HepG2 (cell line): Measurements from ENCODE around the gene NCOA5. TPM values are rescaled to one million over a fixed set of nuclear protein-coding genes. Genes with fewer than 3 reads are reported as not detected.

ENCODE experiments used
- CAMTA2 ChIP-seq: sonication (generic); formaldehyde crosslinking; IDR thresholded peaks from 2 replicates; pipeline ENCODE4 v1.4.0; 2020; ENCODE audit warnings: mild to moderate bottlenecking, missing genetic modification reagents, borderline replicate concordance
- CBFB ChIP-seq: sonication (generic); formaldehyde crosslinking; IDR thresholded peaks from 2 replicates; pipeline ENCODE4 v1.4.0; 2020; ENCODE audit warnings: missing genetic modification reagents
- EED ChIP-seq: sonication (generic); formaldehyde crosslinking; IDR thresholded peaks from 2 replicates; pipeline ENCODE4 v1.5.0; 2020; ENCODE audit warnings: mild to moderate bottlenecking, missing genetic modification reagents
- ETV5 ChIP-seq: IDR thresholded peaks from 2 replicates; pipeline ENCODE4 v1.6.1; 2018; ENCODE audit warnings: missing biosample characterization, missing genetic modification reagents, inconsistent platforms, borderline replicate concordance
- FOSL2 ChIP-seq: sonication (generic); formaldehyde crosslinking; IDR thresholded peaks from 2 replicates; pipeline ENCODE4 v1.4.0; 2020; ENCODE audit warnings: missing genetic modification reagents
- KDM5B ChIP-seq: sonication (generic); formaldehyde crosslinking; IDR thresholded peaks from 2 replicates; pipeline ENCODE4 v1.4.0; 2020; ENCODE audit warnings: missing genetic modification reagents, mild to moderate bottlenecking, borderline replicate concordance
- MXD4 ChIP-seq: IDR thresholded peaks from 2 replicates; pipeline ENCODE4 v1.6.1; 2016; ENCODE audit warnings: mild to moderate bottlenecking, missing biosample characterization, missing genetic modification reagents
- PITX1 ChIP-seq: sonication (generic); formaldehyde crosslinking; IDR thresholded peaks from 2 replicates; pipeline ENCODE4 v1.5.1; 2020; ENCODE audit warnings: mild to moderate bottlenecking, missing genetic modification reagents
- SRSF1 ChIP-seq: fragments of 200-400 bp; formaldehyde crosslinking; optimal IDR thresholded peaks from 2 replicates; pipeline ENCODE3; 2017; ENCODE audit warnings: mild to moderate bottlenecking, low read depth, low read length, moderate library complexity
- WIZ ChIP-seq: sonication (generic); formaldehyde crosslinking; IDR thresholded peaks from 2 replicates; pipeline ENCODE4 v1.5.1; 2020; ENCODE audit warnings: mild to moderate bottlenecking, missing genetic modification reagents
- ZMYM3 ChIP-seq: sonication (generic); formaldehyde crosslinking; IDR thresholded peaks from 2 replicates; pipeline ENCODE4 v1.5.1; 2020; ENCODE audit warnings: mild to moderate bottlenecking, missing genetic modification reagents
- ZNF143 ChIP-seq: sonication (generic); formaldehyde crosslinking; IDR thresholded peaks from 2 replicates; pipeline ENCODE4 v1.4.0; 2020; ENCODE audit warnings: missing genetic modification reagents
- ZNF333 ChIP-seq: sonication (generic); formaldehyde crosslinking; IDR thresholded peaks from 2 replicates; pipeline ENCODE4 v1.4.0; 2020; ENCODE audit warnings: mild to moderate bottlenecking, missing genetic modification reagents, borderline replicate concordance
- ZNF44 ChIP-seq: sonication (generic); formaldehyde crosslinking; IDR thresholded peaks from 2 replicates; pipeline ENCODE4 v1.5.1; 2020; ENCODE audit warnings: mild to moderate bottlenecking, missing genetic modification reagents
- ZNF605 ChIP-seq: sonication (generic); formaldehyde crosslinking; IDR thresholded peaks from 2 replicates; pipeline ENCODE4 v1.8.0; 2022; ENCODE audit warnings: mild to moderate bottlenecking, missing genetic modification reagents
- ZNF629 ChIP-seq: sonication (generic); formaldehyde crosslinking; conservative IDR thresholded peaks from 2 replicates; pipeline ENCODE4 v1.5.0; 2020; ENCODE audit warnings: missing genetic modification reagents
- ZNF652 ChIP-seq: IDR thresholded peaks from 2 replicates; pipeline ENCODE4 v1.6.1; 2016; ENCODE audit warnings: low read depth, borderline replicate concordance
- ZNF782 ChIP-seq: sonication (generic); formaldehyde crosslinking; IDR thresholded peaks from 2 replicates; pipeline ENCODE4 v1.4.0; 2020; ENCODE audit warnings: missing genetic modification reagents, mild to moderate bottlenecking, borderline replicate concordance
- polyA plus RNA-seq, 8 experiments: library from polyadenylated mRNA; depleted of rRNA in 3 of 8; stranded (reverse) in 7 of 8; unstranded in 1 of 8; fragments of >200 nt; fragmentation: Illumina TruSeq in 4 of 8; extraction: Trizol in 4 of 8; gene quantifications; 2 replicates each; pipeline versions ENCODE4 v1.2.1 to v1.2.3, GENCODE V29; 2011 to 2016; ENCODE audit warnings: low read depth in 4 of 8, missing spikeins in 1 of 8, mixed read lengths in 1 of 8; ENCODE audit not compliant: insufficient read depth in 1 of 8
- total RNA-seq, 5 experiments: library from RNA; depleted of rRNA; stranded (reverse); fragments of >200 nt; fragmentation: Illumina TruSeq; extraction: Trizol; gene quantifications; 2 replicates each; pipeline ENCODE4 v1.2.3, GENCODE V29; 2016; ENCODE audit warnings: low read depth in 1 of 5
- TF ChIP-seq, protein P1 (sequence below): sonication (generic); formaldehyde crosslinking; IDR thresholded peaks from 2 replicates; pipeline ENCODE4 v1.4.0; 2020; ENCODE audit warnings: missing genetic modification reagents, borderline replicate concordance
- TF ChIP-seq, protein P2 (sequence below): sonication (generic); formaldehyde crosslinking; IDR thresholded peaks from 2 replicates; pipeline ENCODE4 v1.5.0; 2020; ENCODE audit warnings: mild to moderate bottlenecking, missing genetic modification reagents, borderline replicate concordance
- TF ChIP-seq, protein P3 (sequence below): sonication (generic); formaldehyde crosslinking; IDR thresholded peaks from 2 replicates; pipeline ENCODE4 v1.4.0; 2020; ENCODE audit warnings: mild to moderate bottlenecking, missing genetic modification reagents
- TF ChIP-seq, protein P4 (sequence below): sonication (generic); formaldehyde crosslinking; IDR thresholded peaks from 2 replicates; pipeline ENCODE4 v1.4.0; 2020; ENCODE audit warnings: missing genetic modification reagents, borderline replicate concordance

NCOA5 gene
- total and polyA plus RNA-seq, 2 of the 13 experiments (the other 11 are each of a cell fraction or from before 2014, with no cell fraction given): 16.5 to 28.4 TPM

- TF ChIP-seq, protein P1, sequence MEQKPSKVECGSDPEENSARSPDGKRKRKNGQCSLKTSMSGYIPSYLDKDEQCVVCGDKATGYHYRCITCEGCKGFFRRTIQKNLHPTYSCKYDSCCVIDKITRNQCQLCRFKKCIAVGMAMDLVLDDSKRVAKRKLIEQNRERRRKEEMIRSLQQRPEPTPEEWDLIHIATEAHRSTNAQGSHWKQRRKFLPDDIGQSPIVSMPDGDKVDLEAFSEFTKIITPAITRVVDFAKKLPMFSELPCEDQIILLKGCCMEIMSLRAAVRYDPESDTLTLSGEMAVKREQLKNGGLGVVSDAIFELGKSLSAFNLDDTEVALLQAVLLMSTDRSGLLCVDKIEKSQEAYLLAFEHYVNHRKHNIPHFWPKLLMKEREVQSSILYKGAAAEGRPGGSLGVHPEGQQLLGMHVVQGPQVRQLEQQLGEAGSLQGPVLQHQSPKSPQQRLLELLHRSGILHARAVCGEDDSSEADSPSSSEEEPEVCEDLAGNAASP: no peak
- TF ChIP-seq, protein P2, sequence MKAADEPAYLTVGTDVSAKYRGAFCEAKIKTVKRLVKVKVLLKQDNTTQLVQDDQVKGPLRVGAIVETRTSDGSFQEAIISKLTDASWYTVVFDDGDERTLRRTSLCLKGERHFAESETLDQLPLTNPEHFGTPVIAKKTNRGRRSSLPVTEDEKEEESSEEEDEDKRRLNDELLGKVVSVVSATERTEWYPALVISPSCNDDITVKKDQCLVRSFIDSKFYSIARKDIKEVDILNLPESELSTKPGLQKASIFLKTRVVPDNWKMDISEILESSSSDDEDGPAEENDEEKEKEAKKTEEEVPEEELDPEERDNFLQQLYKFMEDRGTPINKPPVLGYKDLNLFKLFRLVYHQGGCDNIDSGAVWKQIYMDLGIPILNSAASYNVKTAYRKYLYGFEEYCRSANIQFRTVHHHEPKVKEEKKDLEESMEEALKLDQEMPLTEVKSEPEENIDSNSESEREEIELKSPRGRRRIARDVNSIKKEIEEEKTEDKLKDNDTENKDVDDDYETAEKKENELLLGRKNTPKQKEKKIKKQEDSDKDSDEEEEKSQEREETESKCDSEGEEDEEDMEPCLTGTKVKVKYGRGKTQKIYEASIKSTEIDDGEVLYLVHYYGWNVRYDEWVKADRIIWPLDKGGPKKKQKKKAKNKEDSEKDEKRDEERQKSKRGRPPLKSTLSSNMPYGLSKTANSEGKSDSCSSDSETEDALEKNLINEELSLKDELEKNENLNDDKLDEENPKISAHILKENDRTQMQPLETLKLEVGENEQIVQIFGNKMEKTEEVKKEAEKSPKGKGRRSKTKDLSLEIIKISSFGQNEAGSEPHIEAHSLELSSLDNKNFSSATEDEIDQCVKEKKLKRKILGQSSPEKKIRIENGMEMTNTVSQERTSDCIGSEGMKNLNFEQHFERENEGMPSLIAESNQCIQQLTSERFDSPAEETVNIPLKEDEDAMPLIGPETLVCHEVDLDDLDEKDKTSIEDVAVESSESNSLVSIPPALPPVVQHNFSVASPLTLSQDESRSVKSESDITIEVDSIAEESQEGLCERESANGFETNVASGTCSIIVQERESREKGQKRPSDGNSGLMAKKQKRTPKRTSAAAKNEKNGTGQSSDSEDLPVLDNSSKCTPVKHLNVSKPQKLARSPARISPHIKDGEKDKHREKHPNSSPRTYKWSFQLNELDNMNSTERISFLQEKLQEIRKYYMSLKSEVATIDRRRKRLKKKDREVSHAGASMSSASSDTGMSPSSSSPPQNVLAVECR (CRISPR knock-in tag): no peak; the same call in 1 of the 2 replicates
- TF ChIP-seq WIZ (CRISPR knock-in tag): no peak
- TF ChIP-seq, protein P3, sequence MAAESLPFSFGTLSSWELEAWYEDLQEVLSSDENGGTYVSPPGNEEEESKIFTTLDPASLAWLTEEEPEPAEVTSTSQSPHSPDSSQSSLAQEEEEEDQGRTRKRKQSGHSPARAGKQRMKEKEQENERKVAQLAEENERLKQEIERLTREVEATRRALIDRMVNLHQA (CRISPR knock-in tag): no peak
- no peak for TF ChIP-seq ZNF143 (CRISPR knock-in tag)
- no peak for TF ChIP-seq EED (CRISPR knock-in tag)
- TF ChIP-seq, protein P4, sequence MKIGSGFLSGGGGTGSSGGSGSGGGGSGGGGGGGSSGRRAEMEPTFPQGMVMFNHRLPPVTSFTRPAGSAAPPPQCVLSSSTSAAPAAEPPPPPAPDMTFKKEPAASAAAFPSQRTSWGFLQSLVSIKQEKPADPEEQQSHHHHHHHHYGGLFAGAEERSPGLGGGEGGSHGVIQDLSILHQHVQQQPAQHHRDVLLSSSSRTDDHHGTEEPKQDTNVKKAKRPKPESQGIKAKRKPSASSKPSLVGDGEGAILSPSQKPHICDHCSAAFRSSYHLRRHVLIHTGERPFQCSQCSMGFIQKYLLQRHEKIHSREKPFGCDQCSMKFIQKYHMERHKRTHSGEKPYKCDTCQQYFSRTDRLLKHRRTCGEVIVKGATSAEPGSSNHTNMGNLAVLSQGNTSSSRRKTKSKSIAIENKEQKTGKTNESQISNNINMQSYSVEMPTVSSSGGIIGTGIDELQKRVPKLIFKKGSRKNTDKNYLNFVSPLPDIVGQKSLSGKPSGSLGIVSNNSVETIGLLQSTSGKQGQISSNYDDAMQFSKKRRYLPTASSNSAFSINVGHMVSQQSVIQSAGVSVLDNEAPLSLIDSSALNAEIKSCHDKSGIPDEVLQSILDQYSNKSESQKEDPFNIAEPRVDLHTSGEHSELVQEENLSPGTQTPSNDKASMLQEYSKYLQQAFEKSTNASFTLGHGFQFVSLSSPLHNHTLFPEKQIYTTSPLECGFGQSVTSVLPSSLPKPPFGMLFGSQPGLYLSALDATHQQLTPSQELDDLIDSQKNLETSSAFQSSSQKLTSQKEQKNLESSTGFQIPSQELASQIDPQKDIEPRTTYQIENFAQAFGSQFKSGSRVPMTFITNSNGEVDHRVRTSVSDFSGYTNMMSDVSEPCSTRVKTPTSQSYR (CRISPR knock-in tag): no peak
- TF ChIP-seq CBFB (CRISPR knock-in tag): no peak
- TF ChIP-seq ZMYM3 (CRISPR knock-in tag): no peak
- TF ChIP-seq MXD4 (CRISPR knock-in tag): no peak; the same call in 1 of the 2 replicates
- TF ChIP-seq ZNF44 (CRISPR knock-in tag): no peak
- TF ChIP-seq ZNF333 (CRISPR knock-in tag): no peak
- TF ChIP-seq ZNF605 (CRISPR knock-in tag): no peak
- TF ChIP-seq KDM5B (CRISPR knock-in tag): no peak
- TF ChIP-seq ZNF629: no peak
- 0 out of 2 replicates have a peak, but pooled peaks have one; percentile 6 for TF ChIP-seq FOSL2 (CRISPR knock-in tag)
- TF ChIP-seq ZNF782 (CRISPR knock-in tag): no peak
- no peak for TF ChIP-seq PITX1 (CRISPR knock-in tag)
- no peak for TF ChIP-seq CAMTA2 (CRISPR knock-in tag)
- peak; percentile 51 for TF ChIP-seq SRSF1
- no peak for TF ChIP-seq ZNF652
- no peak for TF ChIP-seq ETV5 (CRISPR knock-in tag)
Measured at GRCh38 chr20:46117704-46118467, 28.1 kb upstream of the NCOA5 start, which contains the start of gene CD40 (continued).
